AG20443 (cell line): ENCODE results near the gene TAF4.

ENCODE experiments used
- DNase-seq: peaks from one replicate; pipeline ENCODE4 v3.0.0; 2012; ENCODE audit warnings: low spot score, mixed read lengths

The TAF4 gene

DNA sequence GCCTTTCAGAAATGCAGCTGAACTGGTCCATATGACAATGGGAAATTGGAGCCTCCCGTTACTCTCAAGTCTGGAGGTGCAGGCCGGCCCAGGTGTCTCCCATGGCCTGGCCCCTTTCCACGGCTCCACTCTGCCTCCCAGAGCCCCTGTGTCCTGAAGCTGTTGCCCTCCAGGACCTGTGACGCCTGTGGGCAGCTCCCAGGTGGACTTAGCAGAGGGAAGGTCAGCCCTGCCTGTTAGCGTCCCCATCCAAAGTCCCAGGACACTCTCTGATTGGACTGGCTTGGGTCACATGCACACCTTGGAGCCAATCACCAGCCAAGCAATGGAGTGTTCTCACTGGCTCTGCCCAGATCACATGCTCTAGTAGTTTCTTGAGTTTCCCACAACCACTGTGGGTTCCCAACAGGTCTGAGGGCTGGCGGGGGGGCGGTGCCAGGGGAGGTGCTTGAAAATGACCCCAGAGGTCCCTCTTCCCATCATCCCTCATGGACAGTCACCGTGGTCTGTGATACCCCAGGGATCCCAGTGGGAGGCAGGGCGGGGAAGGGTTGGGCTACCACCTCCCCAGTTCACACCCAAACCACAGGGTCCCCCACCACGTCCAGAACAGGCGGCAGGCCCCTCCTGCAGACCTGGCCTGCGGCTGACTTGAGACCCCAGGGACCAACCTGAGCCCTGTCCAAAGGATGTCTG, 135.6 kb downstream of the TAF4 start:
- no peak for DNase-seq

DNA sequence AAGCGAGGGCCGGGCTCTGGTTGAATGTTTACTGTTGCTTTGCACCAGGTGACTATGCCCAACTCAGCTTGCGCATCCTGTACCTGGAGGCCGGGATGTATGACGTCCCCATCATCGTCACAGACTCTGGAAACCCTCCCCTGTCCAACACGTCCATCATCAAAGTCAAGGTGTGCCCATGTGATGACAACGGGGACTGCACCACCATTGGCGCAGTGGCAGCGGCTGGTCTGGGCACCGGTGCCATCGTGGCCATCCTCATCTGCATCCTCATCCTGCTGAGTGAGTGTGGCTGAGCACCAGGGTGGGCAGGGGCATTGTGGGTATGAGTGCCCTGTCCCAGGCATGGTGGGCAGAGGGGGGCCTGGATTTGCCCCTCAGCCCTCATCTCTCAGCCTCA, 136.1 kb downstream of the TAF4 start:
- DNase-seq = no peak

DNA sequence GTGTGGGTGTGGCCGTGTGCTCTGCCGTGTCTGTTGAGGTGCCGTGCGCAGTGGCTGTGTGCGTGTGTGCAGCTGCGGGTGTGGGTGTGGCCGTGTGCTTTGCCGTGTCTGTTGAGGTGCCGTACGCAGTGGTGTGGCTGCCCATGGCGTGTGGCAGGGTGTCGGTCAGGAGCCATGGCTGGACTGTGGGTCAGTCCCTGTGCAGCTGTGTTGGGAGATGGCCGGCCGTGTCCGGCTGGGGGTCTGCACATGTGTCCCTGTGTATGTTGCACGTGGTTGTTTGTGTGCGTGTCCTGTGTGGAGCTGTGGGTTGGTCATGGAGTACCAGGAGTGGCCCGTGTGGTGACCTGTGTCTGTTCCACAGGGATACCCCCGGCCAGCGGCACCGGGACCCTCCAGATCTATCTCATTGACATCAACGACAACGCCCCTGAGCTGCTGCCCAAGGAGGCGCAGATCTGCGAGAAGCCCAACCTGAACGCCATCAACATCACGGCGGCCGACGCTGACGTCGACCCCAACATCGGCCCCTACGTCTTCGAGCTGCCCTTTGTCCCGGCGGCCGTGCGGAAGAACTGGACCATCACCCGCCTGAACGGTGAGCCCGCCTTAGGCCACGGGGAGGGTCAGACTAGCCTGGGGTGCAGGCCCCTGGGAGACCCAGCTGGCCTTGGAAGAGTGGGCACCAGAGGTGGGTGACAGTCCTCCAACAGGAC, 137.7 kb downstream of the TAF4 start:
- no peak for DNase-seq

DNA sequence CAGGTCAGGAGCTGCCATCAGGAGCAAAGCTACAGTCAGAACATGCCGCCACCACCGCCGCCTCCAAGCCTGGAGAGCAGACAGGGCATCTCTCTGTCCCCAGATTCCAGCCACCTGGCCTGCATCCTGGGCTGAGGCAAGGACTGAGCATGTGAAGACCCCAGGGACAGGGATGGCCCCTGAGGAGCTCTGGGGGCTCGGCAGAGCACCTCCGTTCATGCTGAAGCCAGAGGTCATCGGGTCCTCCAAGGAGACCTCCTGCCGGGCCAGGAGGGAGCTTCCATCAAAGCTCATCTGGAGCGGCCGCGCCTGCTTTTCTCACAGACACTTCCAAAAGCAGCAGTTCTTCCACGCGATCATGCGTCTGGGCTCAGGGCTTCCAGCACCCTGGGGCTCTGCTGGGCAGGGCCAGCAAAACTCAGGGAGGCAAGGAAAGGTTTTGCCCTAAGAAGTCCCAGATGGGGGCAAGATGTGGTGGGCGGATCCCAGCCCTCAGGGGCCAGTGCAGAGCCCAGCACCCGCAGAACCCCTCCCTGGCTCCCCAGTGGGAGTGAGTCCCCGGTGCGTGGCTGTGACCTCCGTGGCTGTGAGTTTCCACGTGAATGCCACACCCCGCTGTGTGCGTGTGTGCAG, 138.4 kb downstream of the TAF4 start:
- DNase-seq = no peak

DNA sequence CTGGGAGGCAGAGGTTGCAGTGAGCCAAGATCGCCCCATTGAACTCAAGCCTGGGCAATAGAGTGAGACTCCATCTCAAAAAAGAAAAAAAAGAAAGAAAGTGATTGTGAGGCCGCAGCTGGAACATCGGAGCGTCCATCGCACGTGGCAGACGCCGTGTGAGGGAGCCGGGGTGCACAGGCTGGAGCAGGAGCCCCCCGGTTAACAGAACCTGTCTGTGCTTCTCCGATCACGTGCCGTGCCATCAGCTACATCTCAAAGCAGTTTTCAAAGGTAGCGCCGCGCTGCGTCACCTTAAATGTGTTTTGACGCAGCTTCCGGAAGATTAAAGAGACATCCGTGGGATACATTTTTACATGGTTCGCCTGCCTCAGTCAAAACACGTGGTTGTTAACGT, 138.9 kb downstream of the TAF4 start:
- no peak for DNase-seq

DNA sequence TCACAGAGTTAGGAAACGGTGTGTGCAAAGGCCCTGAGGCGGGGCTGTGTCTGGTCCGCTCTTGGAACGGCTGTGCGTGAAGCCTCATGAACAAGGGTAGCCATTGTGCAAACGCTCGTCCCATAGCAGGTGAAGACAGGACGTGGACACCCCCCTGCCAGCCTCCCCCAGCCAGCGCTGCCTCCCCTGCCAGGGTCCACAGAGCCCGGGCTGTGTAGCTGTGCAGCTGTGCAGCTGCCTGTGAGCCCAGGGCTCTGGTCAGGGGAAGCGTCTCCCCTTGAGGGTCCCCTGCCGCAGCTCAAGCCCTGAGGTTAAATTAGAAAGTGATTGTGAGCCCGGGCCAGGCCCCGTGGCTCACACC, 139.4 kb downstream of the TAF4 start:
- no peak for DNase-seq

DNA sequence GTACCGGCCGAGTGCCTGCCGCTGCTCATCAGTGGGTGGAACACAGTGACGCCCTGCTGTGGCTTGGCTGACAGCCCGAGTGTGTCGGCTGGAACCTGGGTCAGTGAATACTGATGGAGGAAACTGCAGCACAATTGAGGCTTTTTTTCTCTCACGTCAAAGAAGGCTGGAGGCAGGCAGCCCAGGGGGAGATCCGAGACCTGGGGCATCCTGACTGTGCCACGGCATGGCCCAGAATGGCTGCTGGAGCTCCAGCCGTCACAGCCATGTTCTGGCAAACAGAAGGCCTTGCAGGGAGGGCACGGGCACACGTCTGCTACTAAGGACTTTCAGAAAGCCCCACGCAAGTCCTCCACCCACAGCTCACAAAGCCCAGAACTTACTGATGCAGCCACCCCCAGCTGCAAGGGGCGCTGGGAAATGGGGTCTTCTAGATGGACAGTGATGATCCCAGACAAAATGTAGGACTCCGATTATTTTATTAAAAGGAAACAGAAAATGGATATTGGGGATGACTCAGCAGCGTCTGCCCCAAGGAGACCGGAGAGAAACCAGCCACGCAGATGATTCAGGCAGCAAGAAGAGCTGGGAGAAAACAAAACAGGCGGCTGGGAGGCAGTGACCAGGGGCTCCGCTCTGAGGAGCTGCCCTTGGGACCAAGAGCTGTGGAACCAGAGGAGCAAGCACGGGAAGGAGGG, 140.0 kb downstream of the TAF4 start:
- no peak for DNase-seq

DNA sequence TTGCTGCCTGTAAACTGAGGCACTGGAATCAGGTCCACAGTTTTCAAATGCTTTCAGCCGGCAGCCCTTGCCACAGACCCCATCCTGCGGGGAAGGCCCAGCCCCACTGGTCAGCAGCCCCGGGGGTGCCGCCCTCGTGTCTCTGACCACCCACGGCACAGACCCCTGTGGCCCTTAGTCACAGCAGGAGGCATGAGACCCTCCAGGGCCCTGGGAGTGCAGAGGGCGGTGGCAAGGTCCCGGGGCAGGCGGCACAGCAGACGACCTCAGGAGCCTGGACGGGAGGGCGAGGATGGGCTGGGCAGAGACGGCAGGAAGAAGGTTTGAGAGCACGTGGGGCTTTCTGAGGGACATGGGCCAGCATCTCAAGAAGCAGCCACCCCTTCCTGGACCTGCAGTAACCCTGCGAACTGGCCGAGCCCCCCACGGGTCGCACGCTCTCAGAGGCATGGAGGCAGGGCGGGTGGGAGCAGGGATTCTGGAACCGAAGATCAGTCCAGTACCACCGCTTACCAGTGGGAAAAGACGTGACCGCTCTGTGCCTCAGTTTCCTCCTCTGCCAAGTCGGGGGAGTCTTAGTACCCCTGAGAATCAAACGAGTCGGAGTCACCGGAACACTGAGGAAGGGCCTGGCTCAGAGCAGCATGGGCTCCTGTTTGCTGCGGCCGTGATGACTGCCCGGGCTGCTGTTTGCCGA, 140.7 kb downstream of the TAF4 start:
- DNase-seq = no peak
